ENCODE measurements around the gene MLX.
"Not testable (repeated sequence)": the region's sequence is repeated elsewhere in the genome, so short reads cannot be mapped to it uniquely, and the experiment has no call there.

MLX gene

GRCh38 chr17:42579794-42580551 is 13.1 kb downstream of the MLX start:
- no peak for DNase-seq (ENCODE audit: low spot score)

DNA sequence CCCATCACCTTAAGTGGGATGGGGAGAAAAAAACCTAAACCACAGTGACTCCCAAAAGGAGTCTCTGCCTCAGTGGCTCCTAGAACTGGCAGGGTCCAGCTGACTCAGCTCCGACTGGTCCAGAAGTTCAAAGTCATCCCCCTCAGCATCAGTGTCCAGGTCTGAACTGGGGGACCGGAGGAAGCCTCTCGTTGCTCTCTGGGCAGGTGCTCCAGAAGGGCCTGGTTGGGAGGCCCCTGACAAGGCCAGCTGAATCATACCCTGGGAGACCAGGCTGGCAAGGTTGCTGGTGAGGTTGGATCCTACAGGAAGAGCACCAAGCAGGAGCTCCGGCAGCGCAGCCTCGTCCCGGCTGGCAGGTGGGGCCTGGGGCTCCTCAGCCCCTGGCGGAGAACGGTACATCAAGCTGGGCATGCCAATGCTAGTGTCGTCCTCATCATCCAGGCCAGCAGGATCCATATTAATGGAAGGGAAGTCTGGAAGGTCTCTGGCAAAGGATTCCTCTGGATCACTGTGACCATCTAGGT is 14.9 kb downstream of the MLX start:
- DNase-seq (ENCODE audit: low spot score) = no peak

GRCh38 chr17:42584880-42585279 is 18.0 kb downstream of the MLX start:
- no peak for DNase-seq (ENCODE audit: low spot score)

GRCh38 chr17:42585353-42585752 is 18.5 kb downstream of the MLX start:
- DNase-seq (ENCODE audit: low spot score) = no peak

DNA sequence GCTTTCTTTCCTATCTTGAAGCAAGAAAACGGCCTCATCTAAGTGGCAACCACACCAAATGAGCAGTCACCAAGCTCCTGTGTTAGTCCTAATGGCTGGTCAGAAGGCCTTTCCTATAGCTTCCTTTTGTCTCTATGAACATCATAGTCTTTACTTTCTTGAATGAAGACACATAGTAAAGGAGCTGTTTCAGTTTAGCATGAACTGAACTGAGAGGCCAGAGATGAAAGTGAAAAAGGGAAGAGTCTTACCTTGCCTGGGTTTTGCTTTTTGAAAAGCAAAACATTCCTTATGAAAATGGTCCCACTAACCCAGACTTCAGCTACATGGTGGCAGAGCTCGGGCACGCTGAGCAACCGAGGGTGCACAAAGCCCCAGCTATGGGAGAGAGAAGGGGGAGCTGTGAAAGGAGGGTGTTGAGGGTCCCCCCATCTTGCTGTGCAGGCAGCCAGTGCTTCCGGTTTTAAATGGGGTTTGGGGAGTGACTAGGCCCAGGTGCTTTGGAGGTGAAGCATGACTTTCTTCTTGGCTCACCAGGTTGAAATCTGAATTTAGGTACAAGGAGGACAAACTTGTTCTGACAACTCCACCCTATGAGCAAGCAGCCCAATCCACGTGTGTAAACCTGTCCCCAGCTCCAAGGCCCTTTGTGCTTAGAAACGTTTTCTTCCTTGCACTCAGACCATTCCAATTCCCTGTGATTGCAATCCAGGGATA is 19.8 kb downstream of the MLX start:
- no peak for DNase-seq (ENCODE audit: low spot score)

- DNase-seq (ENCODE audit: low spot score) = no peak
Measured at GRCh38 chr17:42590886-42591285, 24.0 kb downstream of the MLX start.

DNA sequence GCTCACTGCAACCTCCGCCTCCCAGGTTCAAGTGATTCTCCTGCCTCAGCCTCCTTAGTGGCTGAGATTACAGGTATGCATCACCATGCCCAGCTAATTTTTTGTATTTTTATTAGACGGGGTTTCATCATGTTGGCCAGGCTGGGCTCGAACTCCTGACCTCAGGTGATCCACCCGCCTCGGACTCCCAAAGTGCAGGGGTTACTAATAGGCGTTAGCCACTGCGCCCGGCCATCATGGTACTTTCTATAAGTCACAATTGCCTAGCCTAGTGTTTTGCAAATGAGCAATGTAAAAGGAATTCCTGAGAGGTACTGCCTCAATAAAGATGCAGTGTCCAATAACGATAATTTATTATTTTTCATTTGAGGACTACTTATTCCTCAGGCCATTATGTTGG is 24.5 kb downstream of the MLX start:
- no peak for DNase-seq (ENCODE audit: low spot score)

DNA sequence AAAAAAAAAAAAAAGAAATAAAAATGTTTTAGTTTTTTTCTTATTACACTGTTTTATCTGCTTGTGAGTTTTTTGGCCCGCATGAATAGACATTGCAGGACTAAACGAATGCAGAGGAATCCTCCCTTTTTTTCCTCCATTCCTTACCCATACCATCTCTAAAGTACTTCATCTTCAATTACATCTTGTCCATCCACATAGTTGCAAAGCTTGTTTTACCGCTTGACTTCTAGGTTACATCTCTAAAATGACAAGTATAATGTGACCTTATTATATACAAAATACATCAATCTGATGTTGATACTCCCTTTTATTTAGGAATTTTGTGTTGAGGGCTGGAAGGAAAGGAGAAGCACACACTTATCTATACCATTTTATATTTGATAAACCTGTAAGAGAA is 29.5 kb downstream of the MLX start:
- DNase-seq (ENCODE audit: low spot score) = no peak

- no peak for DNase-seq (ENCODE audit: low spot score)
Measured at GRCh38 chr17:42598905-42599304, 32.0 kb downstream of the MLX start.

- DNase-seq (ENCODE audit: low spot score) = no peak
Measured at GRCh38 chr17:42603318-42603717, 36.4 kb downstream of the MLX start.

DNA sequence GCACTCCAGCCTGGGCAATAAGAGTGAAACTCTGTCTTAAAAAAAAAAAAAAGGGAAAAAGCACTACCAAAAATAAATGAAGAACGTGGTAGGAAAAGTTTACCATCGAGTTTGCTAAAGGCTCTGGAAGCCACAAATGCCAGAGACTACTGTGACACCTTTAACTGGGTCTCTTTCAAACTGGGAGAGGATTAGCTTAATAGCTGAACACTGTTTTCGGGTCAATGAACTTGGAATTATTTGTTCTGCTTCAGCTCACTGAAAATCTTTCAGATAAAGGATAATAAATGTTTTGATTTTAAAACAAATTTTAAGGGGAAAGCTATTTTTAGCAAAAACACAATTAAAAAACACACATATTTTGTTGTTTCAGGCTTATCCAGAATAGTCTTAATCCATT is 40.9 kb downstream of the MLX start:
- no peak for DNase-seq (ENCODE audit: low spot score)

- peak; percentile 1 for DNase-seq (ENCODE audit: low spot score)
Measured at GRCh38 chr17:42608305-42609181, 41.6 kb downstream of the MLX start.

GRCh38 chr17:42609182-42609813 is 42.4 kb downstream of the MLX start, which contains the start of the genes RETREG3 and TUBG1:
RETREG3 (minus strand) TSS chr17:42609374; CDS start chr17:42609324, 50 bp downstream.
TUBG1 (plus strand) TSS chr17:42609683; CDS start chr17:42609738, 55 bp downstream.
- DNase-seq (ENCODE audit: low spot score) = peak; percentile 99

DNA sequence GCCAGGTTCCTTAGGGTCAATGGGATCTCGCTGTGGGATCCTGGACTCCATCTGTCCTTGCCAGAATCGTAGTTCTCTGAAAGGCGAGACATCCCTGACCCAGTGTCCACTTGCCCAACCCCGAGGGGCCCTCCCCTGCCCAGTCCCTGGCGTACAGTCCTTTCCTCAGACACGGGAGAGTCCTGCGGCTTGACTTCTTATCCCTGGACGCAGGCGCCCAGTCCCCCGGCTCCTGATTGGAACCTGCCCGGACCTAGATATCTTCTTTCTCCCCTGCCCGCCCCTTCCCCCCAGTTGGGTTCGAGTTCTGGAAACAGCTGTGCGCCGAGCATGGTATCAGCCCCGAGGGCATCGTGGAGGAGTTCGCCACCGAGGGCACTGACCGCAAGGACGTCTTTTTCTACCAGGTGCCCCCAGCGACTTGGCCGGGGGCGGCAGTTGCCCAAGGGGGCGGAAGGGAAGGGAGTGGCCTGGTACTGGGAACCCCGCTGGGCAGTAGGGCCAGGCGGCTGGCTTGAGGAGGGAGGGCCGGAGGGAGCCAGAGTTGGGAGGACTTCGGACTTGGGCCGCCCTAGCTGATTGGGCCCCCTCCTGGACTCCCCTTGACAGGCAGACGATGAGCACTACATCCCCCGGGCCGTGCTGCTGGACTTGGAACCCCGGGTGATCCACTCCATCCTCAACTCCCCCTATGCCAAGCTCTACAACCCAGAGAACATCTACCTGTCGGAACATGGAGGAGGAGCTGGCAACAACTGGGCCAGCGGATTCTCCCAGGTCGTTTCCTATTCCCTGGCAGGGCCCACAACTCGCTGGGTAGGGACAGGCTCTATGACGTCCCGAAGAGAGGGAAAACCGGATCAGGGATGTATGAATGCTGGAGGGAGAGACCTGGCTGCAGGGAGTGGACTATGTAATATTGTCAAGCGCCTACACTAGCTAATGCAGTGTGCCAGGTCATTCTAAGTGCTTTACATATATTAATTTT is 43.2 kb downstream of the MLX start:
- DNase-seq (ENCODE audit: low spot score) = not testable (repeated sequence)

- DNase-seq (ENCODE audit: low spot score) = no peak
Measured at GRCh38 chr17:42612013-42612412, 45.1 kb downstream of the MLX start.

- no peak for DNase-seq (ENCODE audit: low spot score)
Measured at GRCh38 chr17:42613699-42614295, 46.9 kb downstream of the MLX start.

GRCh38 chr17:42617956-42618431 is 51.1 kb downstream of the MLX start:
- no peak for DNase-seq (ENCODE audit: low spot score)

DNA sequence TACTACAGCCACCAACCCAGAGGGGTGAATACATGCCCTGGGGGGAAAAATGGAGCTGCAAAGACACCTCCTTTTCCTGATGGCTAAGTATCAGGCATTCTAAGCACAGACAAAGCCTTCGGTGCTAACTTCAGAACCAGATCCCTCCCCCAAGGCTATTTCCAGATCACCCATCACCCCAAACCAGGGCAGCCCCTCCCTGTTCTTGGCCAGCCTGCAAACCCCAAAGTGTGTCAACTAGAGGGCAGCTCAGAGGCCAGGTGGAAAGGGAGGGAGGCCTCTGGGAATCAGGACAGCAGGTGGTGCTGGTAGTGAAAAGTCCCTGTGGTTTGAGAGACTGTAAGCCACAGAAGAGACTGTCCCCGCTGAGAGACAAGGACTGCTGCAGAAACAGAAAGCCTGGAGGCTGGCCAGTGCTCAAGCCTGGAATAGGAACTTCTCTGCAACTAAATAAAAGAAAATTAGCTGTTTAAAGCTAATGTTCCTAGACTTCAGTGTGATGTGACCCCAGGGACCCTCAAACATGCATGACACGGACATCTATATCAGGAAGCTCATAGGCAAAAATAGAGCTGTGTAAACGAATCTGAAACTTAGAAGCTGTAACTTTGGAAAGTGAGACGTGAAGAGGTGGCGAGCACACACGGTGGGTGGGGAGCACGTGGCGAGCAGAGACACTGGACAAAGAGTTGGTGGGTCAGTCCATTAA is 51.7 kb downstream of the MLX start:
- peak; percentile 3 for DNase-seq (ENCODE audit: low spot score)

- not testable (repeated sequence) for DNase-seq (ENCODE audit: low spot score)
Measured at GRCh38 chr17:42621987-42622386, 55.1 kb downstream of the MLX start.

Data from activated CD4-positive, alpha-beta T cell treated with anti-CD3 and anti-CD28 coated beads, Interleukin-2, Interleukin-4, amounts not matched to agents 100 ng/mL and 50 ng/mL, durations not matched to agents 16 hours and 8 hours (primary cell).